Epithelial cell of esophagus (primary cell): Measurements from ENCODE around the gene ZNF536.

Source experiments
- DNase-seq: peaks from one replicate; pipeline ENCODE4 v3.0.0; 2010; ENCODE audit warnings: low read depth
- H3K4me3 ChIP-seq: 2 replicates; pipeline ENCODE4 v1.5.1; 2011; ENCODE audit warnings: mild to moderate bottlenecking, low read length, control low read depth
- TF ChIP-seq, protein P1 (sequence below): IDR thresholded peaks from 2 replicates; pipeline ENCODE4 v1.5.1; 2011; ENCODE audit warnings: low read depth, mild to moderate bottlenecking, low read length, control low read depth, inconsistent platforms; ENCODE audit not compliant: insufficient read depth; ENCODE audit errors: missing control alignments

The ZNF536 gene

DNA sequence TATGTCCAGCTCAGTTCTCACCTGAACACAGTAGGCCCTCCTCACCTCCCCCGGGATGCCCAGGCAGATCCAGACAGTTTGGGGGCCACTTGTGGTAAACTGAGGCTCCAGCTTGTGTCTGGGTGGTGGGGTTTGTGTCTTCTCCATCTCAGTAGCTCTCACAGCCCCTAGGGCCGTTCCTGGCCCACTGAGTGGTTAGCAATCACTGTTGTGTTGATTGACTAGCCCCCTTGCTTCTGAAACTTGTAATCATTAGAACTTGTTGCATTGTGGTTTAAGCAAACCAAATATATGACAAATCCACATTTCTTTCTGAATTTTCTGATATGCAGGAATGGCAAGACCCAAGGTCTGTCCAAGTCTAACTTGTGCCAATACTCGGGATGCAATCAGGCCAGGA, 13.9 kb upstream of the ZNF536 start:
- no peak overlapping the region for H3K4me3 ChIP-seq
- TF ChIP-seq, protein P1, sequence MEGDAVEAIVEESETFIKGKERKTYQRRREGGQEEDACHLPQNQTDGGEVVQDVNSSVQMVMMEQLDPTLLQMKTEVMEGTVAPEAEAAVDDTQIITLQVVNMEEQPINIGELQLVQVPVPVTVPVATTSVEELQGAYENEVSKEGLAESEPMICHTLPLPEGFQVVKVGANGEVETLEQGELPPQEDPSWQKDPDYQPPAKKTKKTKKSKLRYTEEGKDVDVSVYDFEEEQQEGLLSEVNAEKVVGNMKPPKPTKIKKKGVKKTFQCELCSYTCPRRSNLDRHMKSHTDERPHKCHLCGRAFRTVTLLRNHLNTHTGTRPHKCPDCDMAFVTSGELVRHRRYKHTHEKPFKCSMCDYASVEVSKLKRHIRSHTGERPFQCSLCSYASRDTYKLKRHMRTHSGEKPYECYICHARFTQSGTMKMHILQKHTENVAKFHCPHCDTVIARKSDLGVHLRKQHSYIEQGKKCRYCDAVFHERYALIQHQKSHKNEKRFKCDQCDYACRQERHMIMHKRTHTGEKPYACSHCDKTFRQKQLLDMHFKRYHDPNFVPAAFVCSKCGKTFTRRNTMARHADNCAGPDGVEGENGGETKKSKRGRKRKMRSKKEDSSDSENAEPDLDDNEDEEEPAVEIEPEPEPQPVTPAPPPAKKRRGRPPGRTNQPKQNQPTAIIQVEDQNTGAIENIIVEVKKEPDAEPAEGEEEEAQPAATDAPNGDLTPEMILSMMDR, result no peak
- DNase-seq, result no peak

DNA sequence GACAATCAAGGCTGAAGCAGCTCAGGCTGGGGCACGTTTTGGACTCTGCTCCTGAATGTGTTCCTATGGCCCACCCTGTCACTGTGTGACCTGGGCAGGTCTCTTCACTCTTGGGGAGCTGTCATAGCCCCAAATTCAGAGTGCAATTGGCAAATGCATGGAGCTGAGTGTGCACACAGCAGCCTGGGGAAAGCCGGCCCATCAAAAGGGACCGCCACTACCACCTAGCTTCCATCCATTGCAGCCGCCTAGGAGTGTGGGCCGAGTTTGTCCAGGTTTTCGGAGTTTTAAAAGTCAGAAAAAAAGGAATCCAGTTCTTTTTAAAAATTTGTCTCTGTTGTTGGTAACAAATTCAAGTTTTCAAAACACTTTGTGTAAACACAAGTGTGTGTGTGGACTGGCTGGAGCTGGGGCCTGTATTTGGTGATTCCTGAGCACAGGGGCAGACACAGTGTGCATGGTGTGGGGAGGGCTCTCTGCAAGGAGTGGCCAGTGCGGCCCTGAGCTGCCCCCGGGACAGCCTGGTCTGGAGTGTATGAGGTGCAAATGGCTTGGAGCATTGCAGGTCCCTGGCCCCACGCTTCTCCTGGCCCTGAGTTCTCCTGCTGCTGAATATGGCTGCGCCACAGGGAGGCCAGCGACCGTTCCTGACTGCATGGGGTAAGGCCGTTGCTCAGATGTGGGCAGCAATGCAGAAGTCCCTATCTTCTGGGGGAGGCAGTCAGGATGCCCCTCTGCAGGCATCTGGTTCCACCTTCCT, 13.2 kb upstream of the ZNF536 start:
- no peak overlapping the region for H3K4me3 ChIP-seq
- TF ChIP-seq, protein P1, result no peak
- no peak for DNase-seq

DNA sequence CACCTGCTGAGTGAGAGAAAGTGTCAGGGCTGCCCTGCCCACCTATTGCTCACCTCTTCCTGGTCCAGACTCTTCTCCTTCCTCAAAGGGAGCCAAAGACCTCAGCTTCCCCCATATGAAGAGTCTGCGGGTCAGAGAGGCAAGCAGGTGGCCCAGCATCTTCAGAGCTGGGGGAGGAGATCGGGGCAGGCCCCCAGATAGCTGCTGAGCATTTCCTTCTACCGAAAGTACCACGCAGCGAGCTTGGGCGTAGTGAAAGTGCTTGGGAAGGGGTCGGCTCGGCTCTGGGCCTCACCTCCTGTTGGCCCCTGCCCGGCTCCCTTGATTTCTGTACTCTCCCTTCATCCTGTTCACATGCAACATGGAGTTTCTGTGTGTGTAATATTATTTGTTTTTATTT, 12.2 kb upstream of the ZNF536 start:
- no peak overlapping the region for H3K4me3 ChIP-seq
- no peak for DNase-seq
- TF ChIP-seq, protein P1, result no peak

DNA sequence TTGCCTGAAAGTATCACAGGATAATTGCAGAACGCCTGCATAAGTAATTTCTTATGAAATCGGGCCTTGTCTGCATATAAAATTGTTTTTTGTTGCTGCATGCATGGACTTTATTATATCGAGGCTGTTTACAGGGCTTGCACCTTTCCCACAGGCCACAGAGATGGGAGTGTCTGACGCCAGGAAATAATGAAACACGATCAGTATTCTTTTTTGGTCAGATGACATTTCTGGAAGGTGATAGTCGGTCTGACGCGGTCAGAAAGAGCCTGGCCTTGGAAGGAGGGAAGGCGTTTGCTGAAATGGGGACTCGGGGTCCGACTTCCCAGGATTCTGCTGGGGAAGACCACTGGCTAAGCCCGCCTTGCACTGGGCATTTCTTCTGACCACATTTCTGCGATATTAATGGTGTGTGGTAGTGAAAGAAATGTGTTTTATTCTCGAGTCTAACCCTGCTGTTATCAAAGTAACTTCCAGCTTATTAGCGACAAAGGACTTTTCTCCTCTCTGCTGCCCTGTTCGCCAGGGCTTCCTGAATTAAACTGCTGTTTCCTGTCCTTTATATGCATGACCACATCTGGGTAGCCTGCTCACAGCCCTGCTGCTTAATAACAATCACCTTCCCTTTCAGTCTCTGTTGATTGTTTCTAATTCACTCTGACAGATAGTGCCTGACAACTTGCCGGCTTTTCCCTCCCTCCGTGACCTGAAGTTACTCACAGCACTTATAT, 11.6 kb upstream of the ZNF536 start:
- H3K4me3 ChIP-seq, result no peak overlapping the region
- DNase-seq, result no peak
- TF ChIP-seq, protein P1, result no peak

DNA sequence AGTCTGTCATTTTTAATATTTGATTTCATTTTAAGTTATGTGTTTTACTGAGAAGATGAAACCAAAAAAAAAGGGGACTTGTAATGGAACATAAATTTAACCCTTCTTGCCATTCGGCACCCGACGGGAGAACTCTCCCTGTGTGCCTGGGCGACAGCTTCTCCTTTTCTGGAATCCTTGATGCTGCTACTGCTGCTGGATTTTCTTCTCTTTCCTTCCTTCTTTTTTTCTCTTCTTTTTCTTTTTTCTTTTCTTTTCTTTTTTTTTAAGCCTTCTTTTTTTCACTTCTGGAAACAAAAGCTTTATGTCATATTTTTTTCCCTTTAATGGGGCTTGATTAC, 11.1 kb upstream of the ZNF536 start:
- TF ChIP-seq, protein P1, result no peak
- no peak for DNase-seq
- no peak overlapping the region for H3K4me3 ChIP-seq

DNA sequence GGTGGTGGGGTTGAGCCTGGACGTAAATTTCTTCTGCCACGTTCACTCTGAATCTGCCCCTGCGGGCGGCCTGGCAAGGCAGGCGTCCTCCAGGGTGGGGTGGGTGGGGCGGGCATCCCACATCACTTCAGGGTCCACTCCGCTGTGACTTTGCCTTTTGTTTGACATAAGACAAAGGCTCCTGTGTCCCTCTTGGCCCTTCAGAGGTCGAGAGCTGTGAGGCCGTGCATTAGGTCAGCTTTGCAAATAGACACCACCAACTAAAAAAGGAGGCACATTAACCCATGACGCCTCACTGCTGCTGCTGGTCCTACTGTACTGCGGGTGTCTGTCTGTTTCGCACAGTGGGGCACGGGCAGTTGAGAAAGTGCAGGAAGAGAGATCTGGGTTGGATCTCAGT, 10.5 kb upstream of the ZNF536 start:
- no peak for DNase-seq
- TF ChIP-seq, protein P1, result no peak
- no peak overlapping the region for H3K4me3 ChIP-seq
